K562 (cell line): ENCODE results near the gene BAIAP3. TPM values are rescaled to one million over a fixed set of nuclear protein-coding genes. Genes with fewer than 3 reads are reported as not detected.

ENCODE experiments used
- ATAC-seq: fragments of 200-7000 bp; cut with Tn5 transposase; 3 replicates; pipeline ENCODE4 v1.9.1; 2020; ENCODE audit warnings: moderate library complexity
- BruUV-seq: library from RNA; stranded (reverse); fragments of 400-500 nt; replicated peaks from 2 replicates; lab custom pipeline; 2021; lab: Mats Ljungman, UMichigan
- CTCF ChIA-PET: fragments of 300-600 bp; formaldehyde crosslinking; extraction: SDS; loops from one replicate; lab custom pipeline; 2021; ENCODE audit warnings: low intra/inter-chr PET ratio; lab: Yijun Ruan, JAX
- POLR2A ChIA-PET: fragments of 300-600, 350-650 bp; sonication (Branson Sonifier 250); formaldehyde crosslinking; extraction: SDS; loops from one replicate; lab custom pipeline; 2021; ENCODE audit warnings: antibody characterized with exemption, inconsistent platforms; lab: Yijun Ruan, JAX
- DNase-seq, 4 experiments: peaks; one replicate each; pipeline versions ENCODE4 v3.0.0 to v3.0.0-alpha.2; 2011 to 2018; ENCODE audit warnings: low spot score in 3 of 4, mixed read lengths in 3 of 4; ENCODE audit errors: extremely low read depth in 1 of 4
- FAIRE-seq: peaks from 2 replicates; lab custom pipeline; 2011; peaks lifted over from hg19 to GRCh38; lab: Jason Lieb, UNC
- H2AFZ ChIP-seq: 2 replicates; pipeline ENCODE4 v1.6.0; 2011; ENCODE audit warnings: low read depth, low read length, control low read depth, inconsistent platforms
- H3K27ac ChIP-seq: fragments of 200-600 bp; 3 replicates; pipeline ENCODE4 v1.8.0; 2011; ENCODE audit warnings: low read depth, mild to moderate bottlenecking, control low read depth, inconsistent platforms, low read length, moderate library complexity, mixed read lengths; ENCODE audit errors: extremely low read depth
- H3K27me3 ChIP-seq, 2 experiments: fragments of 300-600 bp in 1 of 2; 2 replicates in 1 of 2; 3 replicates in 1 of 2; pipeline versions ENCODE4 v1.6.0 to v1.8.0; 2011; ENCODE audit warnings: inconsistent platforms in 2 of 2, low read length in 2 of 2, mild to moderate bottlenecking in 1 of 2, mixed read lengths in 1 of 2, moderate library complexity in 1 of 2; ENCODE audit not compliant: control insufficient read depth in 2 of 2, insufficient read depth in 2 of 2
- H3K36me3 ChIP-seq: fragments of 300-600 bp; 3 replicates; pipeline ENCODE4 v1.8.0; 2011; ENCODE audit warnings: mild to moderate bottlenecking, low read length, inconsistent platforms; ENCODE audit not compliant: control insufficient read depth, insufficient read depth
- H3K4me1 ChIP-seq, 2 experiments: fragments of 200-600 bp in 1 of 2; replicated peaks in 1 of 2; 2 replicates in 1 of 2; 3 replicates in 1 of 2; pipeline versions ENCODE4 v1.5.1 to v1.8.0; 2011; ENCODE audit warnings: inconsistent platforms in 2 of 2, low read length in 2 of 2, mild to moderate bottlenecking in 1 of 2, mixed read lengths in 1 of 2, moderate library complexity in 1 of 2; ENCODE audit not compliant: control insufficient read depth in 2 of 2, insufficient read depth in 2 of 2
- H3K4me2 ChIP-seq: 2 replicates; pipeline ENCODE4 v1.6.1; 2011; ENCODE audit warnings: low read length, control low read depth, inconsistent platforms, mixed read lengths; ENCODE audit not compliant: insufficient read depth
- H3K4me3 ChIP-seq: fragments of 200-600 bp; sonication (generic), shearing (Covaris generic); 2 replicates; pipeline ENCODE4 v1.5.1; 2016; ENCODE audit warnings: control low read depth, inconsistent platforms
- H3K79me2 ChIP-seq: fragments of 200-600 bp; 3 replicates; pipeline ENCODE4 v1.8.0; 2011; ENCODE audit warnings: low read length, inconsistent platforms; ENCODE audit not compliant: control insufficient read depth, insufficient read depth
- H3K9ac ChIP-seq, 2 experiments: 2 replicates each; pipeline versions ENCODE4 v1.6.0 to v1.6.1; 2011; ENCODE audit warnings: low read depth in 2 of 2, low read length in 2 of 2, control low read depth in 1 of 2, inconsistent platforms in 1 of 2, mild to moderate bottlenecking in 1 of 2, mixed read lengths in 1 of 2; ENCODE audit not compliant: insufficient read depth in 1 of 2
- H3K9me1 ChIP-seq: one replicate; pipeline ENCODE4 v1.6.0; 2011; ENCODE audit warnings: inconsistent platforms, mild to moderate bottlenecking, low read length, moderate library complexity; ENCODE audit not compliant: control insufficient read depth, insufficient read depth
- H3K9me3 ChIP-seq: replicated peaks from 2 replicates; pipeline ENCODE4 v1.5.1; 2011; ENCODE audit warnings: low read depth, low read length, inconsistent platforms; ENCODE audit not compliant: control insufficient read depth, insufficient read depth
- H4K20me1 ChIP-seq: replicated peaks from 2 replicates; pipeline ENCODE4 v1.6.1; 2011; ENCODE audit warnings: low read length, inconsistent platforms, mixed read lengths; ENCODE audit not compliant: control insufficient read depth, insufficient read depth
- E4F1 ChIP-seq: fragments of 250-450 bp; sonication (Bioruptor Pico); IDR thresholded peaks from 2 replicates; pipeline ENCODE4 v1.5.0; 2021; ENCODE audit warnings: mild to moderate bottlenecking, borderline replicate concordance
- NFATC3 ChIP-seq: fragments of 450-650 bp; IDR thresholded peaks from 2 replicates; pipeline ENCODE4 v1.6.1; 2017; ENCODE audit warnings: mild to moderate bottlenecking
- NFYB ChIP-seq: IDR thresholded peaks from 2 replicates; pipeline ENCODE4 v1.6.1; 2011; ENCODE audit warnings: mild to moderate bottlenecking, moderate library complexity; ENCODE audit not compliant: insufficient read length; ENCODE audit errors: extremely low read depth
- NR1H2 ChIP-seq: sonication (generic); formaldehyde crosslinking; IDR thresholded peaks from 2 replicates; pipeline ENCODE4 v1.4.0; 2020; ENCODE audit warnings: mild to moderate bottlenecking, missing genetic modification reagents
- PTRF ChIP-seq: fragments of 450-650 bp; IDR thresholded peaks from 2 replicates; pipeline ENCODE4 v1.6.1; 2016; ENCODE audit warnings: mild to moderate bottlenecking, missing genetic modification characterization, missing compliant biosample characterization
- SPI1 ChIP-seq: IDR thresholded peaks from 2 replicates; pipeline ENCODE4 v1.6.1; 2011; ENCODE audit warnings: low read depth, low read length, control low read depth, borderline replicate concordance
- TOE1 ChIP-seq, 2 experiments: fragments of 450-650 bp in 1 of 2; sonication (generic) in 1 of 2; formaldehyde crosslinking in 1 of 2; IDR thresholded peaks; 2 replicates each; pipeline versions ENCODE4 v1.7.1 to v1.8.0; 2016 to 2022; ENCODE audit warnings: borderline replicate concordance in 2 of 2, mild to moderate bottlenecking in 2 of 2, antibody characterized with exemption in 1 of 2, inconsistent platforms in 1 of 2, low read depth in 1 of 2, missing genetic modification reagents in 1 of 2, moderate library complexity in 1 of 2
- ZBTB49 ChIP-seq: sonication (generic); formaldehyde crosslinking; IDR thresholded peaks from 2 replicates; pipeline ENCODE4 v1.8.0; 2022; ENCODE audit warnings: missing genetic modification reagents, mild to moderate bottlenecking, borderline replicate concordance
- ZFX ChIP-seq: sonication (generic); formaldehyde crosslinking; IDR thresholded peaks from 2 replicates; pipeline ENCODE4 v1.8.0; 2022; ENCODE audit warnings: mild to moderate bottlenecking, missing genetic modification reagents, moderate library complexity
- ZNF830 ChIP-seq: fragments of 250-450 bp; sonication (Bioruptor Pico); IDR thresholded peaks from 2 replicates; pipeline ENCODE4 v1.5.0; 2021; ENCODE audit warnings: mild to moderate bottlenecking
- WGBS: fragments of 100-300 bp; shearing (Covaris generic); methylation state at CpG from one replicate; pipeline ENCODE4 v1.1.6; 2016; ENCODE audit warnings: low coverage, mixed read lengths; ENCODE audit not compliant: insufficient coverage; ENCODE audit errors: missing lambda C conversion rate; 5-methylcytosine and 5-hydroxymethylcytosine counted together
- in situ Hi-C: fragments of 300-500 bp; cut with MboI; formaldehyde crosslinking; loops from 4 replicates; pipeline ENCODE4 v1.15.0; 2018; ENCODE audit warnings: inconsistent platforms, mixed read lengths
- intact Hi-C: fragments of 100-400 bp; cut with micrococcal nuclease; formaldehyde crosslinking; loops from 2 replicates; pipeline ENCODE4 v1.14.2; 2022
- polyA plus RNA-seq, 8 experiments: library from polyadenylated mRNA; depleted of rRNA in 4 of 8; stranded (reverse) in 5 of 8; unstranded in 3 of 8; fragments of >200 nt; fragmentation: Nextera tagmentation in 2 of 8; fragmentation: Illumina TruSeq in 1 of 8; extraction: Ambion mirVana in 2 of 8; extraction: Trizol in 1 of 8; gene quantifications; 2 replicates each; pipeline versions ENCODE4 v1.2.1 to v1.2.3, GENCODE V29; 2011 to 2014; ENCODE audit warnings: inconsistent platforms in 1 of 8, missing spikeins in 1 of 8
- total RNA-seq, 7 experiments: library from RNA; depleted of rRNA in 6 of 7; stranded (reverse); fragments of >200 nt in 6 of 7; fragmentation: Illumina TruSeq in 2 of 7; extraction: Trizol in 2 of 7; gene quantifications; 2 replicates each; pipeline versions ENCODE4 v1.2.1 to v1.2.3, GENCODE V29; 2011 to 2021; ENCODE audit warnings: low replicate concordance in 1 of 7

The BAIAP3 gene
- total and polyA plus RNA-seq, 9 of the 15 experiments (the other 6 are each of a cell fraction or from before 2014, with no cell fraction given) = 0.03 to 4.5 (median 0.57) TPM; not detected in 1

- WGBS = 12% methylated on average over 23 of the region's 31 CpGs
- BruUV-seq = no TSS peak
- peak; percentile 61 to 64 (median 64) for DNase-seq
- Histone ChIP-seq H4K20me1 (no peaks in the 10 kb centered on the region), H3K79me2 (no peaks in the 10 kb centered on the region), H3K27ac (no peak overlapping the region), H3K9ac (peak overlapping the region; percentile 28 to 87; a peak in 3 of 4 replicates), H3K4me2 (peak overlapping the region; percentile 61), H3K9me1 (no peaks in the 10 kb centered on the region), H3K4me1 (peaks cover 38 to 54% of the 10 kb centered on the region in 2 experiments), H3K27me3 (no peaks in the 10 kb centered on the region), H3K9me3 (no peaks in the 10 kb centered on the region), H3K36me3 (no peaks in the 10 kb centered on the region), H2AFZ (peak overlapping the region; percentile 83), H3K4me3 (peak overlapping the region; percentile 20; the same call in 1 of the 2 replicates)
- ChIA-PET CTCF (interaction anchor here (0.6 kb wide), 1 partner anchor 483 kb away, joined by 3 read pairs; the partner anchor contains the start of gene SPSB3), POLR2A (interaction anchor here (0.6 to 1.4 kb wide), 2 partner anchors 31 to 95 kb away, joined by 3 read pairs; no protein-coding TSS in a partner anchor)
- ATAC-seq = peak; percentile 52
- FAIRE-seq = no peak
- in situ Hi-C loops = no loop called here
- intact Hi-C loops = loop anchor here (10.0 kb wide), 1 partner anchor 46 kb away; no protein-coding TSS in a partner anchor
- TF ChIP-seq TOE1 (IDR thresholded peaks at IDR 0.05; ENCODE audit: borderline replicate concordance) (no peak), TOE1 (CRISPR knock-in tag; IDR thresholded peaks at IDR 0.05; ENCODE audit: borderline replicate concordance, low read depth) (no peak), PTRF (tag) (no peak), NFYB (no peak), NFATC3 (no peak), E4F1 (no peak), ZBTB49 (CRISPR knock-in tag) (no peak), NR1H2 (CRISPR knock-in tag) (no peak), ZFX (CRISPR knock-in tag) (peak; percentile 43), SPI1 (no peak), ZNF830 (CRISPR knock-in tag) (peak; percentile 82; the same call in 1 of the 2 replicates)
Observed at GRCh38 chr16:1299012-1299867, 34.2 kb upstream of the BAIAP3 start.
